Stimulated activated CD4-positive, alpha-beta T cell treated with anti-CD3 and anti-CD28 coated beads, Interleukin-2, amount 100 ng/mL, for 4 hours (primary cell): ENCODE measurements around the gene MCFD2.
A peak's percentile ranks its signal among the peaks of the same experiment; 100 is the strongest.

Source experiments
- DNase-seq: peaks from one replicate; pipeline ENCODE4 v3.0.0-alpha.2; 2020; ENCODE audit warnings: low read depth

MCFD2 gene

DNA sequence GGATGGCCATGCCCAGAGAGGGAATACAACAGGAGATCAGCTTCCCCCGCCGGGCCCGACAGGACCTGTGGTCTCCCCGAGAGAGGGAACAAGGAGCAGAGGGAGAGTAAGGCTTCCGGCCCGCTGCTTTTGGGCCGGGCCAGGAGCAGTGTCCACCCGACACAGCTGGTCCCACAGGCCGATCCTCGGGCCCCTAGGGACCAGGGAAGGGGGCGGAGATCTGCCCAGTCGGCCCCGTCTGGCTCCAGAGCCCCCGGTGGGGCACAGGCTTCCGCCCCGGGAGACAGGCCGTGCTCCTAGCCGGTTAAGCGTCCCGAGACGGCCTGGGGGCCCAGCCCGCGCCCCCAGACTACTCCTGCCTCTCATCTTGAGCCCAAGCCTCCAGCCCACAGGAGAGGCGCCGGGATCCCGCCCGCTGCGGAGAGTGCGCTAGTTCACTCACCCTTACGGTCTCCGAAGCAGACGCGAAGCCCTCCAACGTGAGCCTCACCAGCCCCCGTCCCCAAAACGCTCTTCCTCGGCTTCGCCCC is at the start of gene MCFD2:
Gene MCFD2 (minus strand): TSS at position 526 of the 530 bp plus-strand sequence. CDS start 6,635 bp downstream, outside the sequence.
- DNase-seq, result no peak

DNA sequence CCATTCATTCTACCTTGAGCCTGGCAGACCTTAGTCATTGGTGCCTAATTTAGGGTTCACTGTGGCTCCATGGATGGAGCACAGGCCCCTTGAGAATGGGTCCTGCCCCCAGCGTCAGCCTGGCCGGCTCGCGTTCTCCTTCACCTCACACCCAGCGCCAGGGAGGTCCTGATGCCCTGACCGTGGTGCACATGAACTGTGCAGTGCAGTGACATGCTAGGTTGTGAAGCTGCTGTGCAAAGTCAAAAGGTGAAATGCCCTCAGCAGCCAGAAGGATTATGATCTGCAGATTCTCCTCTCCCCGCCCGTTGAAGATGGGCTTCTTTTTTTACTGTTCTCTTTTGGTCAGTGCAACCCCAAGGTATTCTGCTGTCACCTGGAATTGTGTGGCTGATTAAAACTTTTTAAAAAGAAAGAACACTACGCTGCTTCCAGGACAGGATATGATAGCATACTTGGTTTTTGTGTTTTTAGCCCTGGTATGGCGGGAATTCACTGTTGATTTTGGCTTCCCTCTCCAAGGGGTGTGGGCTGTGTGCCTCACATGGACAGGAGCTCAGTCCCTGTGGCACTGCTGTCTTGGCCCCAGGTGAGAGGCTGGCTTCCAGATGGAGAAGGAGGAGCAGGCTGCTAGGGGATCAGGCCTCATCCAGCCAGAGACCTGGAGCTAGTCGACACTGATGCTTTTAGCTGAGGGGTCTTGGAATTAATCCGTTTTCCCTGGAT is 49.4 kb upstream of the MCFD2 start:
- DNase-seq, result no peak

DNA sequence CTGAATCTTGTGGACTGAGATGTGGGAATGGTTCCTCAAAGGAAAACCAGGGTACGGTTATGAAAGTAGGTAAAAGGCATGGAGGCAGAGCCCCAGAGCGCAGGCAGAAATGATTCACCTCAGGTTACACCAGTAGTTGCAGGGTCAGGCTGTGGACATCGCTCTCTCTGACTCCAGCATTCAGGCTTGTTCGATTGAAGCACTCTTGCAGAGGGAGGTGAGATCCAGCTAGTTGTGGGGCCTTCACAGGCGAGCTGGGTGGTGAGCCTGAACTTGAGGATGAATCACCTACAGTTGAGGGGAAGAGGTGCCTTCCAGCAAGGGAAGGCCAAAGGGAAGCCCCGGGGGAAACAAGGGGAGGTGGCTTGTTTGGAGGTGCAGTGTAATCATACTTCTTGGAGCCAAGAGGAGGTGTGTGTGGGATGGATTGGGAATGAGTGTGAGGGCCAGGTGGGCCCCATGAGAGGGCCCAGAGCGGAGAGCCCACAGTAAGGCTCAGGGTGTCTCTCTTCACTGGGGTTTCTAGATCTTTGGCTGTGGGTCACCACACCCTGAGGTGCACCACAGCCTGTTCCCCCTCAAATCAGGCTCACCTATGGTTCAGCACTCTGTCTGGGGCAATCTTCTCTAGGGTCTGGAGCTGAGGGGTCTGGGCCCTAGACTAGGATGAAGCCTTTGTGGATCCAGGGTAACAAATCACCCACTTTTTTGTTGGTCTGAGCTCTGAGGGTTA is 48.5 kb upstream of the MCFD2 start:
- no peak for DNase-seq

DNA sequence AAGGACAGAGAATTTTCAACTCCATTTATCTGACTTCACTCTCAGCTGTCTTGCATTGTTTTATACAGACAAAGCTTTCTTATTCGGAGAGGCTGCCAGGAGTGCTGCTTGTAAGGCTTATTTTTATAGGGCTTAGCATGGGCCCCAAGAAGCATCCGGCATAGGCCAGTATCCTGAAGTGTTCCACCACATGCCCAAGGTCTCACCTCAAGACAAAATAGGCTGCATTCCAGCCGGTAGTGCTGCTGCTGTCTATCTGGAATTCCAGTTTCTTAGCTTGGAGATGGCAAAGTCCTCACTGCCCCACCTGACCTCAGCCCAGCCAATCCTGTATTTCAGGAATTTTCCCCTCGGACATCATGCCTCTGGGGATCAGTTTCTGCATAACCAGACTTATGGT is 47.6 kb upstream of the MCFD2 start:
- DNase-seq, result no peak

DNA sequence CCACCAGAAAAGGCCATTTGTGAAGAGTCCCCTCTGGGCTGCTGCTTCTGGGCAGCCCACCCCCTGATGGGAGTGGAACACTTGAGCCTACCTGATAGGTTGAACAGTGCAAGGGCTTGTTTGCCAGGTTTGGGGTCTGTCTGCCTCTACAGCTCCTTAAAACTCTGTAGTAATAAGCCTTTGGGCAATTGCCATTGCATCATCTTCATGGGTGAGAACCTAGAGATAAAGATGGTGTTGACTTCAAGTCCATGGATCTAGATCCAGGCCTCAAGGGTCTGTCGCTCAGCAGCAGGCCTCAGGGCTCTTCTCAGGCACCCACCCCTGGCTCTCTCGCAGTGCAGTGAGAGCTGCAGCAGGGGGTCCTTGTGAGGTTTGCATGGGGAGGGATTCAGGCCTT is 47.1 kb upstream of the MCFD2 start:
- no peak for DNase-seq

DNA sequence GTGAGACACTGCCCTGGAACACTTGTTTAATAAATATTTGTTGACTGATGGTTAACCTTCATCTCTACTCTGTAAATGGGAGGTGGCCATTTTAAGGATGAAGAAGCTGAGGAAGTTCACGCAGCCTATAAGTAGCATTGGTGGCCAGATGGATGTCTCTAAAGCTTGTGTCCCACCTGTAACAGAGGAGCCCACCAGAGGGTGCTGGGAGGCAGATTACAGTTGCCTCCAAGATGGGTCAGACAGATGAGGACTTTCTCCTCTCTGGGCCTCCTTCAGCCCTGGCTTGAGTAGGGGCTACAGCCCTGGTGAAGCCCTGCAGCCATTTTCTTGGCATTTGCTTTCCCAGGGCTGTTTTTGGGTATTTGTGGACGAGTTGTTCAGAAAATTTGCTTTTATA is 45.0 kb upstream of the MCFD2 start:
- DNase-seq, result no peak

DNA sequence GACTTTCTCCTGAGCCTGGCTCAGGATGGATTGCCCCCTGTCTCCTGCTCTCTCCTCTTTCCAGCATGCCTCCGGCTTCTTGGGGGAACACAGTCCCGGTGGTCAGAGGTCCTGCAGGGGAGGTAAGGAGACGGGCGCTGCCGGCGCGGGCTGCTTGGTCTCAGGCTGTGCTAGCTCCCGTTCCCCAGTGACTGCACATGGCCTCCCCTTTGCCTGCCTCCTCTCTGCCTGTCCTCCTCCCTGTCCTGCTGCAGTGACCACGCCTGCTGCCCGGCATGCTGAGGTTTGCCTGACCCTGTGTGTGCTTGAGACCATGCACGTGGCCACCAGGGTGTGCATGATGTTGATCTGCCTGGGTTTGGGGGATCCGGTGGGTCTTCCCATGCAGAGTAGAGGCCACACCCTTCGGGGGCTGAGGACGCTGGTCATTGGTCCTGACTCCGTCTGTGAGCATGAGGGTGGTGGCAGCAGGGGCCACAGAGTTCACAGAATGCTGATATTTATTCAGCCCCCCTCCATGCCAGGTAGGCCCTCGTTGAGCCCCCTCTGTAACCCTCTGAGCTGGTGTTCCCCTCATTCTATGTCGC is 42.9 kb upstream of the MCFD2 start:
- DNase-seq, result no peak

DNA sequence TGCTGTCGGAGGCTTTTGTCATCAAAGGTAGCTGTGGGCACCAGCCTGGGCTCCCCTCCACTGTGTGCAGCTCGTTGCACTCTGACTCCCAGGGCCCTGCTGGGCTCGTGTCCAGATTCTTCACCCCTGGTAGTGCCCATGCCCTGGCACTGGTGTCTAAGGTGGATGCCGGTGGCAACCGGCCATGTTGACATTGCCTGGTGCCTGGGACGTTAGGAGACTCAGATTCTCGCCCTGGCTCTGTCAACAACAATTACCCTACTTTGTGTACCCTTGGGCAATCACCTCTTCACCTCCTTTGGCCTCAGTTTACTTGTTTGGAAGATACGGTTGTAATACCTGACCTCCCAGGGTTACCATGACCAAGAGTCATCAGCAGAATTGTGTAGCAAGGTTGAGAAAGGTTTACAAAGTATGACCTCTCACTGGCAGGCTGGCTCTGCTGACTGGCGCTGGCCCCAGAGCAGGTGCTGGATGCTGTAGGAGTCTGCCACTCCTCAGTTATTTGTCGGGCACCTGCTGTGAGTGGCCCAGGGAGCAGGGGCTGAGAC is 41.5 kb upstream of the MCFD2 start:
- DNase-seq, result no peak

DNA sequence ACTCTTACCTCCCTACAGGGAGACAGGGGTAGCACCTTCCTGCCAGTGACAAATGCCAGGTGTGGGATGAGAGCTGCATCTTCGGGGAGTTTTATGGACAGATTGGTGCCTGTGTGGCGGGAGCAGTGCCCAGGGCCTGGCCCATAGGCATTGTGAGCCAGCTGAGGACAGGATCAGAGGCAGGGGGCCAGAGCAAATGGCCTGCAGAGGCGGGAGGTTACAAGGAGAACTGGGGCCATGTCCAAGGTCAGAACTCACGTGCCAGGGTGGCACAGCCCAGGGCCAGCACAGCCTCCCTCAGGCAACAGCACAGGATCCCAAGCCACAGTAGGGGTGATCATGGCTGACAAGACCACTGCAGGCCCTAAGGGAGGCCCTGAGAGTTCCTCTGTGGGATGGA is 40.2 kb upstream of the MCFD2 start:
- no peak for DNase-seq

DNA sequence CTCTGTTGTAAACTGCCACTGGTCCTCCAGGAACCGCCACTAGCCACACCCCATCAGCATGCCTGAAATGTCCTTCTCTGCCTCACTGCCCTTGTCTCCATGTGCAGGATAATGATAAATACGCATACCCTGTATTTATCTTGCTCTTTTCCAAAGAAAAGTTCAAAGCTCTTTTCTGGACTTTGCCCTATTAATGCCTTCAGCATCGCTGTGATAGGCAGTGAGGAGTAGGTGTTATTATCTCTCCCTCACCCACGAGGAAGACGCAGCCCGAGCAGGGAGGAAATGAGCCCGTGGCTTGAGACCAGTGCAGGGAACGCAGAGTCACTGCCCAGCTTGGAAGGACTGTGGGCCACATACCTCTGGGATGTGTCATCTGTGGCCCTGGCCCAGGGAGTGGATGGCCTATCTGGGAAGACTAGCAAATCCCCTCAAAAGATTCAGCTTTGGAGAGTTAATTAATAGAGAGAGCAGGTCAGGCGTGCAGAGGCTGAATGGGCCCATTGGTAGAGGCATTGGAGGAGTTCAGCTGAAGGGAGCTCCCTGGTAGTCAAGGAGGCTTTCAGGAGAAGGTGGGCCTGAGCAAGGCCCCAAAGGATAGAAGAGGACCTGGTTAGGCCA is 39.5 kb upstream of the MCFD2 start:
- DNase-seq, result no peak

DNA sequence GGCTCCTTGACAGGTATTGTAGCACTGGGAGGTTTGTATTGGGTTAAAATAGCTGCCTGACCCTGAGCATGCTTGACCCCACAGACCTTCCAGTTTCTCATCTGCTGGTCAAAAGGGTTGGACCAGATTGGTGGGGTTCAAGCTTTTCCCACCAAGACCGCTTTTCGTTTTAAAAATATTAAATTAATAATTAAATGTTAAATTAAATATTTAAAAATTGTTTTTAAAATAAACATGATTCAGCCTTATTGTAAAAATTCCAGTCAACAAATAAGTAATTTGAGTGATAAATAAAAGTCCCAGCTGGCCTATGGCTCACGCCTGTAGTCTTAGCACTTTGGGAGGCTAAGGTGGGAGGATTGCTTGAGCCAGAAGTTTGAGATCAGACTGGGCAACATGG is 36.6 kb upstream of the MCFD2 start:
- no peak for DNase-seq

DNA sequence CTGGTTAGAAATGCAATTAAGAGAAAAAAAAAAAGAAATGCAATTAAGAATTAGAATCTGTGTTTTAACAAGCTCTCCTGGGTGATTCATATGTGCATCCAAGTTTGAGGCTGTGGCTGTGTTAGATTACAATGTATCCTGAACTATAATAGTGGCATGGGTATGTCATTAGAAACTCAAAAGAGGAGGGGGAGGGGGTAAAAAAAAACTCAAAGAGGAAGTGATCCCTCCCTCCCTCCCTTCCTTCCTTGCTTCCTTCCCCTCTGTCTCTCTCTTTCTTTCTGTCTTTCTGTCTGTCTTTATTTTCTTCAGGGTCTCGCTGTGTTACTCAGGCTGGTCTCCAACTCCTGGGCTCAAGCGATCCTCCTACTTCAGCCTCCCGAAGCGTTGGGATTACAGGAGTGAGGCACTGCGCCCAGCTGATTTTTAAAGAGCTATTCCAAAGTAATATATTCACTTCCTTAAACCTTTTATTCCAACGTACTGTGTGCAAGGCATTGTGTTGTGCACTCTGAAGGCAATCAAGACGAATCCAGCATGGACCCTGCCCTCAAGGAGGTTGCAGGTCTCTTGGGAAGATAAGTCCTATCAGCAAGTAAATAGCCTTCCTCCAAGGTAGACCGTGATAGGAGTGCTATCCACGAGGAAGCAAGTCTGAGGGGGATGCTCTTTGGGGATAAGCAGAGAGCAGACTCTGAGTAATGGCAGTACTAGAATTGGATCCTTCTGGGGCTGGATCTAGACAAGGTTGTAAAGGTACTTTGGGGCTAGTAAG is 35.9 kb upstream of the MCFD2 start:
- DNase-seq, result no peak

DNA sequence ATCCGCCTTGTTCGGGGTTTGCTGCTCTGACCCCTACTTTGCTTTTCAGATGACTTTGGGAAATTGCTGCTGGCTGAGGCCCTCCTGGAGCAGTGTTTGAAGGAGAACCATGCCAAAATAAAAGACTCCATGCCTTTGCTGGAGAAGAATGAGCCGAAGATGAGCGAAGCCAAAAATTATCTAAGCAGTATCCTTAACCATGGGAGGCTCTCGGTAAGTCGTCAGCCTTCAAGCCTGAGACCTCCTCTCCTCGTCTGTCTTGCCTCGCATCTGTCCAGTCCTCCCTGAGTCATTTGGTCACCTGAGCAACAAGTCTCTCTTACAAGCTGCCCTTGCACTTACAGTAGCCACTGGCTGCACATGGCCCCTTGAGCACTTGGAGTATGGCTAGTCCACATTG is 34.7 kb upstream of the MCFD2 start:
- DNase-seq, result no peak

DNA sequence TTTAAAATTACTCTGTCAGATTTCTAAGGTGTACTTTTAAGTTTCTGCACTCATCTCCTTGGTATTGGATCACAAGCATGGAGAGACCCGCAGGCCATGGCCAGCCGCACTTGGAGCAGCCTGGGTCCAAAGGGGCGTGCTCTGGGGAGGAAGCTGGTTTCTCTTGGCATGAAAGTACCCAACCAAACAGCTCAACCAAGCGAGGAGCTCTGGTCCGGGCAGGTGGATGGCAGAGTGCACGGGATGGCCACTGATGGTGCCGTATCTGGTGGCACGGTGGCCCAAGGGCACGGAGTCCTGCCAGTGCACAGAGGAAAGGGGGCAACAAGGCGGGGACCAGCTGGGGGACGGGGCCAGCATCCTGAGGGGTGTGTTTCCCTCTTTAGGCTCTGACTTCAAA is 32.2 kb upstream of the MCFD2 start:
- DNase-seq, result no peak

DNA sequence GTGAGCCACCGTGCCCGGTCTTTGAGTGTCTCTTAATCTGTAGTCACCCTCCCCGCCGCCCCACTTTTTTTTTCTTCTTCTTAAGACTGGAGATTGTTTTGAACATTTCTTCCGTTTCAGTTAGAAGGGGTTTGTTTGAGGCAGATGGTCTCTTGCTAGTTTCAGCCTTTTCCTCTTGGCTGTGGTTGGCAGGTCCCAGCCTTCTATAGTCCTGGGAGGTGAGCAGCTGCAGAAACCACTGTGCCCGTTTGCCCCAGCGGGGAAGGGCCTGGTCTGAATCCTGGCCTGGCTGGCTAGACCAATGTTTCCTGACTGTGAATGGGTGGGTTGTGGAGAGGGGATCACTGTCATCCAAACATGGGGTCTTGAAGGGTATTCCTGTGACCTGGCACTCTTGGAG is 30.1 kb upstream of the MCFD2 start:
- DNase-seq, result no peak

DNA sequence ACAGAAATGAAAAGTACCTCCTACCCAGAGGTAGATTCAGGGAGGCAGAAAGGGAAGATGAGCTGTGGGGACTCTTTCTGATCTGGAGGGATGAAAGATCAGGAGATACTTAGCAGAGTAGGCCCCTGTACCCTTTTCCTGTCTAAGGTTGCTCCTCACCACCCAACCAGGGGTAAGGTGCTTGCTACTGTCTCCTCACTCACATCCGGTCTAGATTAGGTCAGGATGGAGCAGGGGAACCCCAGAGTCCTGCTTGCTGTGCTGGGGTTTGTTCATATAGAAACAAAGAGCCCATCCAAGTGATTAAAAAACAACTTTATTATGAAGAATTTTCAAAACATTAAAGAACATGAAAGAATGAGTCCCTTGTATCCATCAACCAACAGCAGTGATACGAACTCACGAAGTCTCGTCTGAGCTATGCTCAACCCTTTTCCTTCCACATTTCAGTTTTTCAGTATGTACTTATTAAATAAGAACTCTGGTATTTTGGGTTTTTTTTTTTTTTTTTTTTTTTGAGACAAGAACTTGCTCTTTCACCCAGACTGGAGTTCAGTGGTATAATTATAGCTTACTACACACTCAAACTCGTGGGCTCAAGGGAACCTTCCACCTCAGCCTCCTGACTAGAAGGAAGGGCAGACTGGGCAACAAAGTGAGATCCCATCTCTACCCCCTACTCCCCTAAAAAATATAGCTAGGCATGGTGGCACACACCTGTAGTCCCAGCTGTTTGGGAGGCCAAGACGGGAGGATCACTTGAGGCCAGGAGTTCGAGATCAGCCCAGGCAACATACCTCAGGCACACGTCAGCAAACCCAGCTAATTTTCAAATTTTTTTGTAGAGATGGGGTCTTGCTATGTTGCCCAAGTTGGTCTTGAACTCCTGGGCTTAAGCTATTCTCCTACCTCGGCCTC is 28.5 kb upstream of the MCFD2 start:
- DNase-seq, result peak; percentile 37

DNA sequence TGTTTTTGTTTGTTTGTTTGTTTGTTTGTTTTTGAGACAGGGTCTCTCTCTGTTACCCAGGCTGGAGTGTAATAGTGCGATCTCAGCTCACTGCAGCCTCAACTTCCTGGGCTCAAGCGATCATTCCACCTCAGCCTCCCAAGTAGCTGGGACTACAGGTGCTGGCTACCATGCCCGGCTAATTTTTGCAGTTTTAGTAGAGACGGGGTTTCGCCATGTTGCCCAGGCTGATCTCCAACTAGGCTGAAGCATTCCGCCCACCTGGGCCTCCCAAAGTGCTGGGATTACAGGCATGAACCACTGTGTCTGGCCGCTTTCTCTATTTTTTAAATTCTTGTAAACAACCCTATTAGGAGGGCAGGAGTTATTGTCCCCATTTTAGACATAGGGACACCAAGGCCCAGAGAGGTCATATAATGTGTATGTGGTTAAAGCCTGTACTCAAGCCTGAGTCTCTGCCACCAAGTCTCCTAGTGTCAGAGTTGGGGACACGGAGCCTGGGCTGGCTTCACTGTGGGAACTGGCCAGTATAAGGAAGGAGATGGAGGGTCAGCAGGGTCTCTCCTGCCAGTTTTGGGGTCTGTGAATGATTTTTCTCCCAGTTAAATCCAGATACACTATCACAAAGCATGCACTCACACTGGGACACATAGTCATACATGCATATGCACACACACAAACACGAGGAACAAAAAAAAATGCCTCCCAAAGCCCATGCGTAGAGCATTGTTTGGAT is 27.5 kb upstream of the MCFD2 start:
- no peak for DNase-seq

DNA sequence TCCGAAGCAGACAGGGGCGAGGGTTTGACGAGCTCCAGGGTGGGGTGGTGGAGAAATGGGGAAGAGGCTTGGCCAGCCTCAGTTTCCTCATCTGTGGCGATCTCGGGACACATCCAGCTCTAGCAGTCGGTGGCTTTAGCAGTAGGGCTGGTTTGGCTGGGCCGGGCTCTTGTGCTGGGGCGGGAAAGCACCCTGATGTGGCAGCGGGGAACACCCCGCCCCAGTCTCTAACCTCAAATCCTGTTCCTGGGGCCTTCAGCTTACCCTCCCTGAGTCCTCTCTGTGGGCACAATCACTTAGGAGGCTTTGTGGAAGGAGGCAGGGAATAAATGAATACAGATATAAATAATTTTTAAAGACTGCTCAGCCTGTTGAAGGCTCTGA is 26.5 kb upstream of the MCFD2 start:
- DNase-seq, result peak; percentile 47

DNA sequence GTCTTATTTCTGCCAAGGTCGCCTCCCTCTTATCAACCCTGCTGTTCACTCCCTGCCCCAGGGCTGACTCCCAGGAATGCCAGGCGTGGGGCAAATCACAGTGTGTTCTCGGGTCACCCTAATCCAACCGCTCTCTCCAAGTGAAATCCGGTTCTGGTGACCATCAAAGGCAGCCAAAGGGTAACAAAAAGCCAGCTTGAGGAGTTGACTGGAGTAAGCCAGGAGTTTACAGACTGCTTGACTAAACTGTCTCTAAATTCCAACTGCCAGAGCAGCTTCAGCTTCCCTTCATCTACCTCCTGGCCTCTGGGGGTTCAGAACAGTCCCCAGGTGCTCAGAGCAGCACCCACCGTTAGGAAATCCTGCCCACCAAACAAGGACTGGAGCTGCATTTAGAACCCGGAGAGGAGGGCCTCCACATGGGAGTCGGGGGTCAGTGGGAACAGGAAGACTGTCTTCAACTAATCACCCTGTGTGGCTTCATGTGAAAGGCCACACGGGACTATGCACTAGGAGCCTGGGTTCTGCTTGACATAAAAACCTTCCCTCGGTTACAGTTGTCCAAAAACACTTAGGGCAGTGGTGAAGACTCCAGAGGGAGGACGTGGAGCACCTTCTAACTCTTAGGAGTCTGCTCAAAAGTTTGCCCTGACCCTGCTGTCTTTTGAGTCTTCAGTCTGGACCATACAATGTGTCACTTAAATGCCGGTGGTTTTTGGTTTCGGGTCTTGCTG is 24.2 kb upstream of the MCFD2 start:
- no peak for DNase-seq
